GM12864 (cell line): ENCODE measurements around the gene GAN.
"Not testable (repeated sequence)": the region's sequence is repeated elsewhere in the genome, so short reads cannot be mapped to it uniquely, and the experiment has no call there.

Experiments used
- DNase-seq: peaks from one replicate; pipeline ENCODE4 v3.0.0-alpha.2; 2011; ENCODE audit warnings: low read depth
- H3K4me3 ChIP-seq: 2 replicates; pipeline ENCODE4 v1.5.1; 2011; ENCODE audit warnings: mild to moderate bottlenecking, low read depth, low read length, control low read depth
- TF ChIP-seq, protein P1 (sequence below): IDR thresholded peaks from 2 replicates; pipeline ENCODE4 v1.5.1; 2011; ENCODE audit warnings: low read depth, mild to moderate bottlenecking, moderate library complexity, low read length, control low read depth, inconsistent platforms; ENCODE audit errors: missing control alignments

GAN gene

DNA sequence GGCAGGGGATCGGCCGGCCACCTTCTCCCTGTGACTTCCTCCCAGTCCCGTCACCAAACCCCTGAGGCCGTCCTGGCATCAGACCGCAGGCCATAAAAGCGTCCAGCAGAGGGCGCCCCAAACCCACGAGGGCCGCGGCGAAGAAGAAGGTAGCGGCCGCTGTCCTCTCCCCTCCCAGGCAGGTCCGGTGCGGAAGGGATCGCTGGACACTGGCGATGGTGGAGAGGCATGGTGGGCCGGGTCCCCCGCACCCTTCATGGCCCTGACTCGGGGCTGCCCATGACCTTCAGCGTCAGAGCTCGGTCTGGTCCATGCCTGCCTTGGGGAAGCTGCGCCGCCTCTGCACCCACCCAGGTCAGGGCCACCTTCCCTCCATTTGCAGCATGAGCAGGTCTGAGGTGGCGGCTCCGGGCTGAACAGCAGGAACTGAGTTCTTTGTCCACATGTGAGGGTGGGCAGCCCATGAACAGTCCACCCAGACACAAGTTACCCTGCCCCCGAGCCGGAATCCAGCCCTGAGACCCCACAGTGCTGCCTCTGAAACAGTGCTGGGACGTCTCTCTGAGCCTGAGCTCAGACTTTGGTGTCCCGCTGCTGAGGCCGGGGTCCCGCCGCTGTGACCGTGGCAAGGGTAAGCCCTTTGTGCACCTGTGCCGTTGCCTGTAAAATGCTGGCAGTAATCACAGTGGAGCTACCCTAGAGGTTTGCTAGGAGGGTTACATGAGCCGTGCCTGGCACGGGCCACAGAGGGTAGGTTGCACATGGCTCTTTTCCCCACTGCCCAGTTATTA, 89.0 kb downstream of the GAN start:
- H3K4me3 ChIP-seq = peak overlapping the region; percentile 53
- TF ChIP-seq, protein P1, sequence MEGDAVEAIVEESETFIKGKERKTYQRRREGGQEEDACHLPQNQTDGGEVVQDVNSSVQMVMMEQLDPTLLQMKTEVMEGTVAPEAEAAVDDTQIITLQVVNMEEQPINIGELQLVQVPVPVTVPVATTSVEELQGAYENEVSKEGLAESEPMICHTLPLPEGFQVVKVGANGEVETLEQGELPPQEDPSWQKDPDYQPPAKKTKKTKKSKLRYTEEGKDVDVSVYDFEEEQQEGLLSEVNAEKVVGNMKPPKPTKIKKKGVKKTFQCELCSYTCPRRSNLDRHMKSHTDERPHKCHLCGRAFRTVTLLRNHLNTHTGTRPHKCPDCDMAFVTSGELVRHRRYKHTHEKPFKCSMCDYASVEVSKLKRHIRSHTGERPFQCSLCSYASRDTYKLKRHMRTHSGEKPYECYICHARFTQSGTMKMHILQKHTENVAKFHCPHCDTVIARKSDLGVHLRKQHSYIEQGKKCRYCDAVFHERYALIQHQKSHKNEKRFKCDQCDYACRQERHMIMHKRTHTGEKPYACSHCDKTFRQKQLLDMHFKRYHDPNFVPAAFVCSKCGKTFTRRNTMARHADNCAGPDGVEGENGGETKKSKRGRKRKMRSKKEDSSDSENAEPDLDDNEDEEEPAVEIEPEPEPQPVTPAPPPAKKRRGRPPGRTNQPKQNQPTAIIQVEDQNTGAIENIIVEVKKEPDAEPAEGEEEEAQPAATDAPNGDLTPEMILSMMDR = peak; percentile 83

DNA sequence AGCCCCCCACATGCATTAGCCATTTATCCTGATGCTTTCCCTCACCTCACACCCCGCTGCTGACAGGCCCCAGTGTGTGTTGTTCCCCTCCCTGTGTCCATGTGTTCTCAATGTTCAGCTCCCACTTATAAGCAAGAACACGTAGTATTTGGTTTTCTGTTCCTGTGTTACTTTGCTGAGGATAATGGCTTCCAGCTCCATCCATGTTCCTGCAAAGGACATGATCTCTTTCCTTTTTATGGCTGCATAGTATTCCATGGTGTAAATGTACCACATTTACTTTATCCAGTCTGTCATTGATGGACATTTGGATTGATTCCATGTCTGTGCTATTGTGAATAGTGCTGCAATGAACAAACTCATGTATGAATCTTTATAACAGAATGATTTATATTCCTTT, 90.2 kb downstream of the GAN start:
- H3K4me3 ChIP-seq, DNase-seq: not testable (repeated sequence)

More for the DNA sequence above, 89.0 kb downstream of the GAN start:
- peak; percentile 10 for DNase-seq

DNA sequence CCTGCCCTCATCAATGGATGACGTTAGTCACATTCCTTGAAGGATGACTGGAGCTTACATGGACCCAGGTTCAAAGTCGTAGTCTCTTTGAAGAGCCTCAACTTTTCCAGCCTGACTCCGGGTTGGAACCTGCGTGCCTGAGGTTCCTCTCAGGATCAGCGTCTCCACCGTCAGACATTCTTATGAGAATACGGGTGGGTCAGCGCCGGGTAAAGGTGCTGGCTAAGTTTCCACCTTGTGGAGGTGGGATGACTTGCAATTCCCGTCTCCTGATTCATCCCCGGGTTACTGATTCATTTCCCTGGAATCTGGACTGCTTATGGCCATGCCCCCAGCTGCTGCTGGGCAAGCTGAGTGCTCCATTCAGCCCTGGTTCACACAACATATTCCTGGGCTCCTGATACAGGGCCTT, 90.9 kb downstream of the GAN start:
- H3K4me3 ChIP-seq = no peak overlapping the region
- no peak for DNase-seq
- TF ChIP-seq, protein P1 = no peak

DNA sequence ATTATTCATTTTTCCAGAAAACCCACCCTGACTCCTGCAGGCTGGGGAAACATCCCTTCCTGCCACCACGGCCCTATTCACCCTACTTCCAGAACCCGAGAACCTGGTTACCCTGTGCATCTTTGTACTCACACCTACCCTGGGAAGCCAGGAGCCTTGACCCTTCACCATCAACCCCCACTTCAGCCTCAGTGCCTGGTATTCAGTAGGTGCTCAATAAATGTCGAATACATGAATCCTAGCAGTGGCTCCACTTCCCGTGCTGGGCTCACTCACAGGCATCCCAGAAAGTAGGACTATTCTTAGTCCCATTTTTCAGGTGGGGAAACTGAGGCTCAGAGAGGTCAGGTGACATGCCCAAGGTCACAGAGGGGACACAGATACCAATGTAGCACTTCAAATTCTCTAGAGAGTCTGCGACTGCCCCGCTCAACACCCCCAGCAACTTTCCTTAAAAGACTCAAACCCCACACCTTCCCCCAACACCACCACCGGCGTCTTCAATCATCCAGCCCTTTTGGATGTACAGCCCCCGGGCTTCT, 93.7 kb downstream of the GAN start:
- TF ChIP-seq, protein P1 = no peak
- DNase-seq = no peak
- no peak overlapping the region for H3K4me3 ChIP-seq

DNA sequence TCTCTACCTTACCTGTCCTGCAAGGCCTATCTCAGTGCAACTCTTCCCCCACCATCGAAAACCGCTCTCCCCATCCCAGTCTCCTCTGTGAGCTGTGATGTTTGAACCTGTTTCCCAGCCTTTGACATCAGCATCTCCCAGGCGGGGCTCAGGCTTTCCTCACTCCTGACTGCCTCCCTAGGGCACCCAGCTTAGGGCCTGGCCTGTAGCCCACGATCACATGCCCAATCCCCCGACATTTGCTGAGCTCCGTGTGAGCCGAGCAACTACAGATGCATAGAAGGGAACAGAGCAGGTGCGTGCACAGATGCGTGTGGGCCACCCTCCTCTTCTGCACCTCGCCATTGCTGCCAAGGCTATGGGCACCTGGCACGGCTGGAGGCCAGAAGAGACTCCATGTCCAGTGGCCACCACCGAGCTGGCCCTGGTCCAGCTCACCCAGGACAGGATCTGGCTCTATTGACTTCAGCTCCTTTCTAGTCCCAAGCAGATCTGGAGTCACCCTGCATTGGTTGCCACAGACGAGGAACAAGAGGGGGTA, 94.3 kb downstream of the GAN start:
- no peak for DNase-seq
- TF ChIP-seq, protein P1 = no peak
- no peak overlapping the region for H3K4me3 ChIP-seq

DNA sequence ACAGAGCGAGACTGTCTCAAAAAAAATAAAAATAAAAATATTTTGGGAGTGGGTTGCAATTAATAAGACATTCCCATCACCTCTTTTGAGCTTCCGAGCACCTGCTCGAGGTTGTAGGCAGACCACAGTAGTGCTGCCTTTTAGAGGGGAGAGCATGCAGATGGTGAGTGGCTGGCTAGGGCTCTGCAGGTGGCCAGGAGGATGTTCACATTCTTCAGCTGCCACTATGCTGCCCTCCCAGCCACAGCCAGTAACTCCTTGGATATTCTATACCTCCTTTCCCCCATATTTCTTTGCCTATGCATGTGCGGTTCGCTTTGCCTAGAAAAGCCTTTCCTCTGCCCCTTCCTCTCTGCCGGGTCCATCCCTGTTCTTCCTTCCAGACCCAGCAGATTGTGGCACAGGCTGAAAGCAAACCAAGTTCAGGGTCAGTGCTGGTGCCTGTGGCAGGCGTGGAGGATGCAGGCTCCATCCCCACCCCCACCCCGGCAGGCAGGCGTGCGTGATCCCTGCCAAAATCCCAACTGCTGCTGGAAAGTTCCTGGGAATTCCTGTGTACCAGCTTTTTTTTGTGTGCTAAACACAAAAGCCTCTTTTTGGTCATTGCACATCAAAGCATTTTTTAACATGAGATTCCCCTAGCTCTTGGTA, 96.0 kb downstream of the GAN start:
- H3K4me3 ChIP-seq = no peak overlapping the region
- TF ChIP-seq, protein P1 = no peak
- no peak for DNase-seq

DNA sequence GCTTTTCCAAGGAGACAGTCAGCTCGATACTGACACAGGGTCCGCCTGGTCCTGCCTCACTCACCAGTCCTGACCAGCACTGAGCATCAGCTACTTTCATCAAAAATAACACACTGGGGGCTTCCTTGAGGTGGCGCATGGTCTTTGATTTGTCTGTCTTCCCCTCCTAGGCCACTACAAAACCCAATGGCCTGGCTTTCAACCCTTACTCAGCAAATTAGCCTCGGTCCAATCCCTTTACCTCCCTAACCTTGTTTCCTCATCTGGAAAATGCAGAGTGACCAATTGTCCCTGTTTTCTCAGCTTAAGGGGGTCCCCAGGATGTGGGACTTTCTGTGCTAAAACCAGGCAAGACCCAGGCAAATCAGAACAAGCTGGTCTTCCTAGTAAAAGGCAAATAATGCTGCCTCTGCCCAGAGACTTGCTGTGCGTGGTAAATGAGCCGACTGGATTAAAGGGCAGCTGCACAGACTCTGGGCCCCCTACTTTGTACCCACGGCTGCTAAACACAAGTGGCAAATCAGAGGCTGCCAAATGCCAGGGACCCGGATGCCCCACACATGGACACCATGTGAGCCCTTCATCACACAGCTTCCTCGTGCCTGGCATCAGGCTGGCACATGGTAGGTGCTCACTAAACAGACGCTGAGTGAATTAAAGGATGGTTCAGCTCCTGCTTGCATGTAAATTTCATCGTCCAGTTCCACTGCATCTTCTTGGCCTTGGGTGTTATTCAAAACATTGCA, 98.7 kb downstream of the GAN start:
- TF ChIP-seq, protein P1 = no peak
- DNase-seq = no peak

More for the DNA sequence above, 98.7 kb downstream of the GAN start:
- H3K4me3 ChIP-seq = no peak overlapping the region
